Lung (tissue), 12 donors: ENCODE measurements around the gene ANKRD33B. TPM values are rescaled to one million over a fixed set of nuclear protein-coding genes. Genes with fewer than 3 reads are reported as not detected.
A peak's percentile ranks its signal among the peaks of the same experiment; 100 is the strongest.

Source experiments
- ATAC-seq: fragments of 200-7000 bp; cut with Tn5 transposase; one replicate; pipeline ENCODE4 v1.9.1; 2020; ENCODE audit warnings: moderate number of reproducible peaks; ENCODE audit not compliant: insufficient read depth, low FRiP score
- DNase-seq, 3 donors: peaks; one replicate each; pipeline ENCODE4 v3.0.0-alpha.2; 2013 to 2017
- H3K27ac ChIP-seq, 2 donors: one replicate each; pipeline ENCODE4 v1.5.1; 2013; ENCODE audit warnings: mild to moderate bottlenecking in 2 of 2, moderate library complexity in 2 of 2, control low read depth in 1 of 2, inconsistent platforms in 1 of 2, low read depth in 1 of 2, low read length in 1 of 2
- H3K27me3 ChIP-seq, 3 donors: one replicate each; pipeline ENCODE4 v1.5.1; 2013; ENCODE audit warnings: low read length in 2 of 3; ENCODE audit not compliant: control insufficient read depth in 3 of 3, insufficient read depth in 3 of 3
- H3K36me3 ChIP-seq, 4 donors: one replicate each; pipeline ENCODE4 v1.5.1; 2013; ENCODE audit warnings: low read length in 4 of 4, mild to moderate bottlenecking in 1 of 4, moderate library complexity in 1 of 4; ENCODE audit not compliant: control insufficient read depth in 4 of 4, insufficient read depth in 4 of 4
- H3K4me1 ChIP-seq, 5 donors: one replicate each; pipeline ENCODE4 v1.5.1; 2013; ENCODE audit warnings: low read length in 5 of 5, mild to moderate bottlenecking in 2 of 5, moderate library complexity in 1 of 5; ENCODE audit not compliant: control insufficient read depth in 5 of 5, insufficient read depth in 5 of 5
- H3K4me3 ChIP-seq: one replicate; pipeline ENCODE4 v1.5.1; 2013; ENCODE audit warnings: mild to moderate bottlenecking, control low read depth, moderate library complexity
- H3K9ac ChIP-seq, 2 donors: one replicate each; pipeline ENCODE4 v1.5.1; 2013; ENCODE audit warnings: low read length in 2 of 2, control low read depth in 1 of 2; ENCODE audit not compliant: insufficient read depth in 1 of 2
- H3K9me3 ChIP-seq, 4 donors: one replicate each; pipeline ENCODE4 v1.5.1; 2013; ENCODE audit warnings: low read length in 3 of 4, mild to moderate bottlenecking in 1 of 4, moderate library complexity in 1 of 4; ENCODE audit not compliant: control insufficient read depth in 4 of 4, insufficient read depth in 3 of 4
- WGBS, 2 donors: extraction: QIAGEN DNeasy Blood & Tissue Kit; methylation state at CpG; one replicate each; pipeline ENCODE4 v1.1.7; 2013; 5-methylcytosine and 5-hydroxymethylcytosine counted together
- polyA plus RNA-seq, 2 donors: library from polyadenylated mRNA; stranded (reverse); fragments of 200-250 nt; gene quantifications; one replicate each; pipeline ENCODE4 v1.2.1, GENCODE V29; 2013
- total RNA-seq, 2 donors: library from RNA; depleted of rRNA in 1 of 2; stranded (reverse); fragments of >200 nt in 1 of 2; gene quantifications; one replicate each; pipeline ENCODE4 v1.2.1, GENCODE V29; 2014 to 2021
- TF ChIP-seq, protein P1 (sequence below): IDR thresholded peaks from 2 replicates; pipeline ENCODE4 v1.5.1; 2012; ENCODE audit warnings: mild to moderate bottlenecking; ENCODE audit errors: control extremely low read depth, extremely low read depth
- donor health status: control.
- donor health status: control.
- donor health status: Bipolar disorder and iron deficiency.
- donor health status: healthy.
- donor health status: DM: yes; HTN: yes; CAD: no.

ANKRD33B gene
- total and polyA plus RNA-seq, 4 donors, result 1.0 to 6.3 (median 2.1) TPM

DNA sequence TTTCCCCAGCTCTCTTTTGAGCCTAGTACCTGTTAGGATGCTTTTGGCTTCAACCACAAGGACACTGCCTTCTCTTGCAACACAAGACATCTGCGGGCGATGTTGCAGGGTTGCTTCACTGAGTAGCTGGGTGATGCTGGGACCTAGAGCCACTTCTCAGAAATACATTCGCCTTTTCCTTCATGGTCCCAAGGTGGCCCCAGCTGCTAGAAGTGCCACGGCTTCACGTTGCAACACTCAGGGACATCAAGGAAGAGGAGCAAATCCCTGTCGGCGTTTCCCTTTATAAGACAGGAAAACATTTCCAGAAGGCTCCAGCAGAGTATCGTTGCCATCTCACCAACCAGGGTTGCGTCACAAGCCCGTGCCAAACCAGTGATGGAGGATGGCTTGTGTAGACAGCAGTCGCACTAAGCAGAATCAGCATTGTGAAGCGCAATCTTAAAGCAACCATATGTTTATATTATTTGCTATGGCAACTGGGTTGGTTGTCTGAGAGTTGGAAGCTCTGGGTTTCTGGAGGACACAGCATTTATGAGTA lies 62.7 kb downstream of the ANKRD33B start:
- no peak overlapping the region for H3K27ac ChIP-seq

GRCh38 chr5:10627160-10627701 lies 63.4 kb downstream of the ANKRD33B start:
- H3K27ac ChIP-seq, result peak overlapping the region; percentile 32 to 34
- H3K9ac ChIP-seq, result peak overlapping the region in 1 of 2 donors; percentile 14
- no peaks in the 10 kb centered on the region for H3K9me3 ChIP-seq
- WGBS, 2 donors, result 15% methylated on average over 12 of the region's 12 CpGs
- H3K36me3 ChIP-seq, result no peaks in the 10 kb centered on the region
- H3K4me3 ChIP-seq, result no peak overlapping the region
- TF ChIP-seq, protein P1, sequence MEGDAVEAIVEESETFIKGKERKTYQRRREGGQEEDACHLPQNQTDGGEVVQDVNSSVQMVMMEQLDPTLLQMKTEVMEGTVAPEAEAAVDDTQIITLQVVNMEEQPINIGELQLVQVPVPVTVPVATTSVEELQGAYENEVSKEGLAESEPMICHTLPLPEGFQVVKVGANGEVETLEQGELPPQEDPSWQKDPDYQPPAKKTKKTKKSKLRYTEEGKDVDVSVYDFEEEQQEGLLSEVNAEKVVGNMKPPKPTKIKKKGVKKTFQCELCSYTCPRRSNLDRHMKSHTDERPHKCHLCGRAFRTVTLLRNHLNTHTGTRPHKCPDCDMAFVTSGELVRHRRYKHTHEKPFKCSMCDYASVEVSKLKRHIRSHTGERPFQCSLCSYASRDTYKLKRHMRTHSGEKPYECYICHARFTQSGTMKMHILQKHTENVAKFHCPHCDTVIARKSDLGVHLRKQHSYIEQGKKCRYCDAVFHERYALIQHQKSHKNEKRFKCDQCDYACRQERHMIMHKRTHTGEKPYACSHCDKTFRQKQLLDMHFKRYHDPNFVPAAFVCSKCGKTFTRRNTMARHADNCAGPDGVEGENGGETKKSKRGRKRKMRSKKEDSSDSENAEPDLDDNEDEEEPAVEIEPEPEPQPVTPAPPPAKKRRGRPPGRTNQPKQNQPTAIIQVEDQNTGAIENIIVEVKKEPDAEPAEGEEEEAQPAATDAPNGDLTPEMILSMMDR, result no peak
- no peaks in the 10 kb centered on the region for H3K27me3 ChIP-seq
- DNase-seq (peak; percentile 35 to 64 (median 42)), ATAC-seq (no peak)
- H3K4me1 ChIP-seq, result peaks cover 0 to 18% (median 1%) of the 10 kb centered on the region in 5 donors

More for the DNA sequence above, 62.7 kb downstream of the ANKRD33B start:
- H3K9me3 ChIP-seq, result no peaks in the 10 kb centered on the region
- peak; percentile 51 to 77 (median 68) for DNase-seq
- WGBS, 2 donors, result 26 to 67% methylated on average over 12 of the region's 12 CpGs
- peak overlapping the region in 1 of 2 donors; percentile 14 for H3K9ac ChIP-seq
- peaks cover 0 to 18% (median 1%) of the 10 kb centered on the region in 5 donors for H3K4me1 ChIP-seq
- no peaks in the 10 kb centered on the region for H3K27me3 ChIP-seq
- ATAC-seq, result no peak
- no peak overlapping the region for H3K4me3 ChIP-seq
- TF ChIP-seq, protein P1, result no peak
- no peaks in the 10 kb centered on the region for H3K36me3 ChIP-seq

DNA sequence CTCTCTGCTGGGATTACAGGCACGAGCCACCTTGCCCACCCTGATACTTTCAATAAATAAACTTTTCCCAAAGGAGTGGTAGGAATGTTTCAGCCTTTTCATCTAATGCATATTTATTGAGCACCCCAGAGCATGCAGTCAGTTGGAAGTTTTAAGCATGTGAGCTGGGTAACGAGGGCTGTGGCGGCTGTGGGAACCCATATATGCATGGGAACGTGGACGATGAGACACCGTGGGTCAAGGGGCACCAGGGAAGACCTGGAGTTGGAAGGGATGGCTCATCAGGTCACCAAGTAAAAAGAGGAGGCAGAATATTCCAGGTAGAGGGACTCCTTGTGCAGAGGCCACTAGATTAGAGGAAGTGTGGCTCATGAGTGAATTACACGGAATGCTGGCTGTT lies 64.7 kb downstream of the ANKRD33B start:
- TF ChIP-seq, protein P1, result no peak
- no peak overlapping the region for H3K27ac ChIP-seq
- no peak for ATAC-seq
- WGBS, 2 donors, result 92 to 96% methylated on average over 7 of the region's 7 CpGs
- H3K4me1 ChIP-seq, result peaks cover 0 to 18% (median 1%) of the 10 kb centered on the region in 5 donors
- no peak overlapping the region for H3K4me3 ChIP-seq
- no peaks in the 10 kb centered on the region for H3K9me3 ChIP-seq
- no peak for DNase-seq
- H3K27me3 ChIP-seq, result no peaks in the 10 kb centered on the region
- no peak overlapping the region for H3K9ac ChIP-seq
- no peaks in the 10 kb centered on the region for H3K36me3 ChIP-seq
